HCT116 (cell line): ENCODE measurements around the gene SAV1. TPM values are rescaled to one million over a fixed set of nuclear protein-coding genes. Genes with fewer than 3 reads are reported as not detected.

Experiments
- ATAC-seq: fragments of 200-7000 bp; cut with Tn5 transposase; 2 replicates; pipeline ENCODE4 v1.9.1; 2020; ENCODE audit warnings: mild to moderate bottlenecking, moderate library complexity
- BruUV-seq: library from RNA; stranded (reverse); fragments of 400-500 nt; replicated peaks from 2 replicates; lab custom pipeline; 2021; lab: Mats Ljungman, UMichigan
- CTCF ChIA-PET: fragments of 300-600 bp; sonication (Branson Sonifier 250); formaldehyde crosslinking; loops from one replicate; lab custom pipeline; 2021; ENCODE audit warnings: antibody characterized with exemption; lab: Charles Lee
- POLR2A ChIA-PET: fragments of 300-600, 350-600 bp; sonication (Branson Sonifier 250); formaldehyde crosslinking; loops from one replicate; lab custom pipeline; 2021; ENCODE audit warnings: antibody characterized with exemption; lab: Charles Lee
- RAD21 ChIA-PET, 2 experiments: fragments of 300-600 bp; sonication (Branson Sonifier 250); formaldehyde crosslinking; loops; one replicate each; lab custom pipeline; 2023; ENCODE audit warnings: low total read pairs in 2 of 2; ENCODE audit not compliant: uncharacterized antibody in 2 of 2, unreplicated experiment in 2 of 2, low non-redundant PET in 1 of 2; lab: Charles Lee
- DNase-seq: peaks from one replicate; pipeline ENCODE4 v3.0.0-alpha.2; 2010; ENCODE audit warnings: low read depth, low spot score
- H2AFZ ChIP-seq: fragments of 200-600 bp; shearing (Covaris generic), sonication (generic); 2 replicates; pipeline ENCODE4 v1.6.1; 2017; ENCODE audit warnings: low read depth, mixed run types, mixed read lengths, antibody characterized with exemption, low read length; ENCODE audit not compliant: poor library complexity, severe bottlenecking
- H3K27ac ChIP-seq: 2 replicates; pipeline ENCODE4 v1.5.1; 2012; ENCODE audit warnings: low read depth, low read length
- H3K27me3 ChIP-seq: fragments of 200-600 bp; sonication (generic); 2 replicates; pipeline ENCODE4 v1.6.1; 2016; ENCODE audit warnings: mixed run types, low read length, mixed read lengths; ENCODE audit not compliant: insufficient read depth
- H3K36me3 ChIP-seq, 2 experiments: fragments of 200-500 bp in 1 of 2; fragments of 200-600 bp in 1 of 2; sonication (Bioruptor generic) in 1 of 2; sonication (generic) in 1 of 2; 2 replicates each; pipeline versions ENCODE4 v1.5.1 to v1.6.1; 2014 to 2016; ENCODE audit warnings: low read length in 2 of 2, inconsistent platforms in 1 of 2, mixed read lengths in 1 of 2, mixed run types in 1 of 2; ENCODE audit not compliant: insufficient read depth in 2 of 2, control insufficient read depth in 1 of 2
- H3K4me1 ChIP-seq, 2 experiments: fragments of 200-600 bp in 1 of 2; sonication (generic) in 1 of 2; 2 replicates each; pipeline versions ENCODE4 v1.5.1 to v1.6.1; 2012 to 2017; ENCODE audit warnings: low read length in 2 of 2, inconsistent platforms in 1 of 2, mild to moderate bottlenecking in 1 of 2, mixed read lengths in 1 of 2, mixed run types in 1 of 2, moderate library complexity in 1 of 2; ENCODE audit not compliant: insufficient read depth in 2 of 2, control insufficient read depth in 1 of 2
- H3K4me2 ChIP-seq: fragments of 200-600 bp; sonication (generic); 2 replicates; pipeline ENCODE4 v1.6.1; 2017; ENCODE audit warnings: mixed run types, low read length, mixed read lengths
- H3K4me3 ChIP-seq, 2 experiments: fragments of 200-600 bp in 1 of 2; sonication (generic) in 1 of 2; replicated peaks in 1 of 2; 2 replicates each; pipeline ENCODE4 v1.5.1; 2011 to 2016; ENCODE audit warnings: low read length in 2 of 2, control low read depth in 1 of 2, low read depth in 1 of 2, mild to moderate bottlenecking in 1 of 2, mixed read lengths in 1 of 2, mixed run types in 1 of 2
- H3K79me2 ChIP-seq: fragments of 200-600 bp; sonication (generic); 2 replicates; pipeline ENCODE4 v1.6.1; 2017; ENCODE audit warnings: mild to moderate bottlenecking, mixed run types, low read length, moderate library complexity, mixed read lengths; ENCODE audit not compliant: insufficient read depth
- H3K9ac ChIP-seq: fragments of 200-600 bp; sonication (generic); 2 replicates; pipeline ENCODE4 v1.6.1; 2016; ENCODE audit warnings: low read length, mixed read lengths
- H3K9me2 ChIP-seq: fragments of 200-600 bp; sonication (generic), shearing (Covaris generic); 2 replicates; pipeline ENCODE4 v1.6.1; 2017; ENCODE audit warnings: mixed run types, mild to moderate bottlenecking, moderate library complexity; ENCODE audit not compliant: insufficient read depth
- H3K9me3 ChIP-seq, 2 experiments: fragments of 200-500 bp in 1 of 2; fragments of 200-600 bp in 1 of 2; sonication (Bioruptor generic) in 1 of 2; sonication (generic) in 1 of 2; 2 replicates each; pipeline ENCODE4 v1.6.1; 2014 to 2017; ENCODE audit warnings: low read length in 2 of 2, mixed read lengths in 2 of 2, inconsistent platforms in 1 of 2, low read depth in 1 of 2, mild to moderate bottlenecking in 1 of 2, mixed run types in 1 of 2, moderate library complexity in 1 of 2; ENCODE audit not compliant: control insufficient read depth in 1 of 2, insufficient read depth in 1 of 2
- H4K20me1 ChIP-seq: fragments of 200-600 bp; sonication (generic), shearing (Covaris generic); 2 replicates; pipeline ENCODE4 v1.6.1; 2017; ENCODE audit warnings: mixed run types, mild to moderate bottlenecking, moderate library complexity; ENCODE audit not compliant: insufficient read depth
- CBX3 ChIP-seq: IDR thresholded peaks from 2 replicates; pipeline ENCODE4 v1.6.1; 2012; ENCODE audit warnings: low read depth
- CEBPB ChIP-seq: IDR thresholded peaks from 2 replicates; pipeline ENCODE4 v1.6.1; 2012; ENCODE audit warnings: low read depth
- EGR1 ChIP-seq: IDR thresholded peaks from 2 replicates; pipeline ENCODE4 v1.6.1; 2012; ENCODE audit warnings: low read depth
- ELF1 ChIP-seq: IDR thresholded peaks from 2 replicates; pipeline ENCODE4 v1.6.1; 2012; ENCODE audit warnings: low read depth, borderline replicate concordance
- EZH2phosphoT487 ChIP-seq: fragments of 200-600 bp; IDR thresholded peaks from 2 replicates; pipeline ENCODE4 v1.6.1; 2018; ENCODE audit warnings: antibody characterized with exemption, borderline replicate concordance
- FOSL1 ChIP-seq: IDR thresholded peaks from 2 replicates; pipeline ENCODE4 v1.6.1; 2012; ENCODE audit warnings: low read depth
- POLR2AphosphoS5 ChIP-seq: IDR thresholded peaks from 2 replicates; pipeline ENCODE4 v1.6.1; 2011; ENCODE audit warnings: mild to moderate bottlenecking, low read depth, low read length, moderate library complexity
- RAD21 ChIP-seq: IDR thresholded peaks from 2 replicates; pipeline ENCODE4 v1.6.1; 2012; ENCODE audit warnings: low read depth, mild to moderate bottlenecking
- SIN3A ChIP-seq: IDR thresholded peaks from 2 replicates; pipeline ENCODE4 v1.6.1; 2012; ENCODE audit warnings: low read depth
- SP1 ChIP-seq: IDR thresholded peaks from 2 replicates; pipeline ENCODE4 v1.6.1; 2012; ENCODE audit warnings: low read depth
- TCF7L2 ChIP-seq: IDR thresholded peaks from 2 replicates; pipeline ENCODE4 v1.7.0; 2011; ENCODE audit warnings: borderline replicate concordance, inconsistent platforms; ENCODE audit not compliant: insufficient read depth, insufficient read length; ENCODE audit errors: extremely low read depth
- YY1 ChIP-seq: IDR thresholded peaks from 2 replicates; pipeline ENCODE4 v1.6.1; 2011; ENCODE audit warnings: low read length, low read depth, moderate library complexity, mild to moderate bottlenecking; ENCODE audit not compliant: insufficient replicate concordance; ENCODE audit errors: extremely low read depth
- ZFX ChIP-seq: fragments of 450-650 bp; IDR thresholded peaks from 2 replicates; pipeline ENCODE4 v1.6.1; 2017
- ZNF274 ChIP-seq: fragments of 200-500 bp; sonication (Bioruptor generic); IDR thresholded peaks from 2 replicates; pipeline ENCODE4 v1.6.1; 2014; ENCODE audit warnings: mild to moderate bottlenecking, low read depth, low read length, inconsistent platforms
- intact Hi-C: fragments of 100-400 bp; cut with micrococcal nuclease; formaldehyde crosslinking; loops from 2 replicates; pipeline ENCODE4 v1.10.0; 2022
- total RNA-seq: library from RNA; stranded (reverse); gene quantifications from one replicate; pipeline ENCODE4 v1.2.1, GENCODE V29; 2021; ENCODE audit not compliant: unreplicated experiment
- TF ChIP-seq, protein P1 (sequence below): IDR thresholded peaks from 2 replicates; pipeline ENCODE4 v1.6.1; 2012
- TF ChIP-seq, protein P2 (sequence below): IDR thresholded peaks from 2 replicates; pipeline ENCODE4 v1.6.1; 2012
- TF ChIP-seq, protein P3 (sequence below), 3 experiments: fragments of 200-600 bp in 1 of 3; sonication (generic) in 1 of 3; IDR thresholded peaks in 2 of 3; conservative IDR thresholded peaks in 1 of 3; 2 replicates each; pipeline ENCODE4 v1.5.1; 2012 to 2017; ENCODE audit warnings: low read depth in 2 of 3, low read length in 2 of 3, antibody characterized with exemption in 1 of 3, borderline replicate concordance in 1 of 3, control low read depth in 1 of 3, mild to moderate bottlenecking in 1 of 3, mixed read lengths in 1 of 3, mixed run types in 1 of 3, moderate library complexity in 1 of 3; ENCODE audit not compliant: insufficient read depth in 1 of 3
- TF ChIP-seq, protein P4 (sequence below): IDR thresholded peaks from 2 replicates; pipeline ENCODE4 v1.6.1; 2012; ENCODE audit warnings: low read depth

The SAV1 gene
- total RNA-seq, 1 experiment from 2014 or later = 38.0 TPM

DNA sequence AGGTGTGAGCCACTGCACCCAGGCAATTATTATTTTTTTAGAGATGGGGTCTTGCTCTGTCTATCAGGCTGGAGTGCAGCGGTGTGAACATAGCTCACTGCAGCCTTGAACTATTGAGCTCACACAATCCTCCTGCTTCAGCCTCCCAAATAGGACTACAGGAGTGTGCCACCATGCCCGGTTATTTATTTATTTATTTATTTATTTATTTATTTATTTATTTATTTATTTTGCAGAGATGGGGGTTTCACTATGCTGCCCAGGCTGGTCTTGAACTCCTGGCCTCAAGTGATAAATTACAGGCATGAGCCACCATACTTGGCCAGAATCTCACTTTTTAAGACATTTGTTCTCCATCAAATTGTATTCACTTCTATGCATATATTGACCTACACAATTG is 51.8 kb downstream of the SAV1 start (continued):
- no peak for TF ChIP-seq EZH2phosphoT487
- TF ChIP-seq YY1 = no peak
- no peak for TF ChIP-seq POLR2AphosphoS5

DNA sequence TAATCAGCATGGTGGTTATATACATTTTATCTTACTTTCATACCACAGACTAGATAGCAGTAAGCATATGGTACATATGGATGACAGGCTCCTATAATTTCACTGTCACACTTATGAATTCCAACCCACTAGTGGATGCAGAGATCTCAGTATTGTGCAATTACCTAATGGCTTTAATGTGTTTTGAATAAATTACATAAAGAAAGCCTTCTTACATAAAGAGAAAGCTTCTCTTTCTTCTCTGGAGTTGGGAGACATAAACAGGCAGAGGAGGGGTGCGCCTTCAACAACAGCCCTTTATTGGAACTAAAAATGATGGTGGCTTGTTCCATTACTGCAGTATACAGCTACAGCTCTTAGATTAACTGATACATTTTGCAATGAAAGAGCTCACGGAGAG is 52.6 kb downstream of the SAV1 start:
- BruUV-seq = no TSS peak
- Histone ChIP-seq H3K9me3 (no peaks in the 10 kb centered on the region), H3K4me3 (no peak overlapping the region), H3K27me3 (no peaks in the 10 kb centered on the region), H3K9ac (no peak overlapping the region), H3K9me2 (no peaks in the 10 kb centered on the region), H3K36me3 (no peaks in the 10 kb centered on the region), H3K79me2 (no peaks in the 10 kb centered on the region), H3K4me2 (no peak overlapping the region), H2AFZ (no peak overlapping the region), H4K20me1 (no peaks in the 10 kb centered on the region), H3K27ac (no peak overlapping the region), H3K4me1 (peaks cover 2 to 5% of the 10 kb centered on the region in 2 experiments; a peak in 3 of 4 replicates)
- intact Hi-C loops = no loop called here
- CTCF ChIA-PET = no interaction called here
- DNase-seq (no peak), ATAC-seq (no peak)
- POLR2A ChIA-PET = no interaction called here
- TF ChIP-seq SP1 (no peak), FOSL1 (no peak), CBX3 (no peak), EGR1 (no peak), ZFX (no peak), RAD21 (no peak), EZH2phosphoT487 (no peak), ZNF274 (no peak), ELF1 (no peak), CEBPB (no peak), TCF7L2 (no peak), SIN3A (no peak)
- TF ChIP-seq, protein P1, sequence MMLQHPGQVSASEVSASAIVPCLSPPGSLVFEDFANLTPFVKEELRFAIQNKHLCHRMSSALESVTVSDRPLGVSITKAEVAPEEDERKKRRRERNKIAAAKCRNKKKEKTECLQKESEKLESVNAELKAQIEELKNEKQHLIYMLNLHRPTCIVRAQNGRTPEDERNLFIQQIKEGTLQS = no peak
- TF ChIP-seq, protein P2, sequence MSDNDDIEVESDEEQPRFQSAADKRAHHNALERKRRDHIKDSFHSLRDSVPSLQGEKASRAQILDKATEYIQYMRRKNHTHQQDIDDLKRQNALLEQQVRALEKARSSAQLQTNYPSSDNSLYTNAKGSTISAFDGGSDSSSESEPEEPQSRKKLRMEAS = no peak
- TF ChIP-seq, protein P3, sequence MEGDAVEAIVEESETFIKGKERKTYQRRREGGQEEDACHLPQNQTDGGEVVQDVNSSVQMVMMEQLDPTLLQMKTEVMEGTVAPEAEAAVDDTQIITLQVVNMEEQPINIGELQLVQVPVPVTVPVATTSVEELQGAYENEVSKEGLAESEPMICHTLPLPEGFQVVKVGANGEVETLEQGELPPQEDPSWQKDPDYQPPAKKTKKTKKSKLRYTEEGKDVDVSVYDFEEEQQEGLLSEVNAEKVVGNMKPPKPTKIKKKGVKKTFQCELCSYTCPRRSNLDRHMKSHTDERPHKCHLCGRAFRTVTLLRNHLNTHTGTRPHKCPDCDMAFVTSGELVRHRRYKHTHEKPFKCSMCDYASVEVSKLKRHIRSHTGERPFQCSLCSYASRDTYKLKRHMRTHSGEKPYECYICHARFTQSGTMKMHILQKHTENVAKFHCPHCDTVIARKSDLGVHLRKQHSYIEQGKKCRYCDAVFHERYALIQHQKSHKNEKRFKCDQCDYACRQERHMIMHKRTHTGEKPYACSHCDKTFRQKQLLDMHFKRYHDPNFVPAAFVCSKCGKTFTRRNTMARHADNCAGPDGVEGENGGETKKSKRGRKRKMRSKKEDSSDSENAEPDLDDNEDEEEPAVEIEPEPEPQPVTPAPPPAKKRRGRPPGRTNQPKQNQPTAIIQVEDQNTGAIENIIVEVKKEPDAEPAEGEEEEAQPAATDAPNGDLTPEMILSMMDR (IDR thresholded peaks at IDR 0.05 in 2 of 3, conservative IDR thresholded peaks at IDR 0.05 in 1 of 3; ENCODE audit: borderline replicate concordance in 1 of 3, insufficient read depth in 1 of 3, low read depth in 2 of 3, low read length in 2 of 3) = no peak
- TF ChIP-seq, protein P4, sequence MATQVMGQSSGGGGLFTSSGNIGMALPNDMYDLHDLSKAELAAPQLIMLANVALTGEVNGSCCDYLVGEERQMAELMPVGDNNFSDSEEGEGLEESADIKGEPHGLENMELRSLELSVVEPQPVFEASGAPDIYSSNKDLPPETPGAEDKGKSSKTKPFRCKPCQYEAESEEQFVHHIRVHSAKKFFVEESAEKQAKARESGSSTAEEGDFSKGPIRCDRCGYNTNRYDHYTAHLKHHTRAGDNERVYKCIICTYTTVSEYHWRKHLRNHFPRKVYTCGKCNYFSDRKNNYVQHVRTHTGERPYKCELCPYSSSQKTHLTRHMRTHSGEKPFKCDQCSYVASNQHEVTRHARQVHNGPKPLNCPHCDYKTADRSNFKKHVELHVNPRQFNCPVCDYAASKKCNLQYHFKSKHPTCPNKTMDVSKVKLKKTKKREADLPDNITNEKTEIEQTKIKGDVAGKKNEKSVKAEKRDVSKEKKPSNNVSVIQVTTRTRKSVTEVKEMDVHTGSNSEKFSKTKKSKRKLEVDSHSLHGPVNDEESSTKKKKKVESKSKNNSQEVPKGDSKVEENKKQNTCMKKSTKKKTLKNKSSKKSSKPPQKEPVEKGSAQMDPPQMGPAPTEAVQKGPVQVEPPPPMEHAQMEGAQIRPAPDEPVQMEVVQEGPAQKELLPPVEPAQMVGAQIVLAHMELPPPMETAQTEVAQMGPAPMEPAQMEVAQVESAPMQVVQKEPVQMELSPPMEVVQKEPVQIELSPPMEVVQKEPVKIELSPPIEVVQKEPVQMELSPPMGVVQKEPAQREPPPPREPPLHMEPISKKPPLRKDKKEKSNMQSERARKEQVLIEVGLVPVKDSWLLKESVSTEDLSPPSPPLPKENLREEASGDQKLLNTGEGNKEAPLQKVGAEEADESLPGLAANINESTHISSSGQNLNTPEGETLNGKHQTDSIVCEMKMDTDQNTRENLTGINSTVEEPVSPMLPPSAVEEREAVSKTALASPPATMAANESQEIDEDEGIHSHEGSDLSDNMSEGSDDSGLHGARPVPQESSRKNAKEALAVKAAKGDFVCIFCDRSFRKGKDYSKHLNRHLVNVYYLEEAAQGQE = no peak
- RAD21 ChIA-PET = no interaction called here
